ENCODE data around the gene POC1A. TPM values are rescaled to one million over a fixed set of nuclear protein-coding genes. Genes with fewer than 3 reads are reported as not detected.

The POC1A gene
- total RNA-seq, 1 donor from 2014 or later: 4.7 TPM

DNA sequence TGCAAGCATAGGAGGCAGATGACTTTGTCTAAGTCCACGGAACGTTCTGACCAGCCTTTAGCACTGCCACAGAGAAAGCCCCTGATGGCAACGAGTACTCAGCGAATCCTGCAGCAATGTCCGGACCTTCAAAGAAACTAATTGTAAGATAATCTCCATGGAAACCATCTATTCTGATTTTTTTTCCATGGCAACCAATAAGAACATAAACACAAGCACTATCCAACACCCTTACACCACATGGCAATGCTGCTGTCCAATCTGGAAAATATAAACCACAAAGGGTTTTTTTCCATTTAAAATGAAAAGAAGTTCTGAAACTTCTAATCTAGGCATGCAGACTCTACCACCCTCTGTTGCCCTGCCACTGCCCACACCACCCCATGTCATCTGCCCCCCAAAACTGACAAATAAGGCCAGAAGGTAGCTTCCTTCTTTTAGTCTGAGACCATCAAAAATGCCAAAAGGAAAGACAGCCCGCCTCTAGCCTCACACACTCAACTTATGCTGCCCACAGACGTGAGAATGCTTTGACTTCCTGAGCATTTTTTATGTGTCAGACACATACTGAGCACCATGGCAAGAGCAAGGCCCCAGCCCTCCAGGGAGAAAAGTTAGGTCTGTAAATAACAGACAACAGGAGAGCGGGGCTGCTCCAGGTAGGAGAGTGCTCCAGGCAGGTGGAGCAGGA lies 44.5 kb downstream of the POC1A start:
- Histone ChIP-seq H3K36me3 (ENCODE audit: control insufficient read depth, insufficient read depth, low read length) (no peaks in the 10 kb centered on the region), H3K4me3 (ENCODE audit: low read depth, low read length) (no peak overlapping the region), H3K27me3 (ENCODE audit: control insufficient read depth, insufficient read depth, low read length) (no peaks in the 10 kb centered on the region)
- no peak for DNase-seq (ENCODE audit: low read depth)
- TF ChIP-seq, protein P1, sequence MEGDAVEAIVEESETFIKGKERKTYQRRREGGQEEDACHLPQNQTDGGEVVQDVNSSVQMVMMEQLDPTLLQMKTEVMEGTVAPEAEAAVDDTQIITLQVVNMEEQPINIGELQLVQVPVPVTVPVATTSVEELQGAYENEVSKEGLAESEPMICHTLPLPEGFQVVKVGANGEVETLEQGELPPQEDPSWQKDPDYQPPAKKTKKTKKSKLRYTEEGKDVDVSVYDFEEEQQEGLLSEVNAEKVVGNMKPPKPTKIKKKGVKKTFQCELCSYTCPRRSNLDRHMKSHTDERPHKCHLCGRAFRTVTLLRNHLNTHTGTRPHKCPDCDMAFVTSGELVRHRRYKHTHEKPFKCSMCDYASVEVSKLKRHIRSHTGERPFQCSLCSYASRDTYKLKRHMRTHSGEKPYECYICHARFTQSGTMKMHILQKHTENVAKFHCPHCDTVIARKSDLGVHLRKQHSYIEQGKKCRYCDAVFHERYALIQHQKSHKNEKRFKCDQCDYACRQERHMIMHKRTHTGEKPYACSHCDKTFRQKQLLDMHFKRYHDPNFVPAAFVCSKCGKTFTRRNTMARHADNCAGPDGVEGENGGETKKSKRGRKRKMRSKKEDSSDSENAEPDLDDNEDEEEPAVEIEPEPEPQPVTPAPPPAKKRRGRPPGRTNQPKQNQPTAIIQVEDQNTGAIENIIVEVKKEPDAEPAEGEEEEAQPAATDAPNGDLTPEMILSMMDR (IDR thresholded peaks at IDR 0.05; ENCODE audit: insufficient read depth, low read length, poor library complexity, severe bottlenecking): no peak

DNA sequence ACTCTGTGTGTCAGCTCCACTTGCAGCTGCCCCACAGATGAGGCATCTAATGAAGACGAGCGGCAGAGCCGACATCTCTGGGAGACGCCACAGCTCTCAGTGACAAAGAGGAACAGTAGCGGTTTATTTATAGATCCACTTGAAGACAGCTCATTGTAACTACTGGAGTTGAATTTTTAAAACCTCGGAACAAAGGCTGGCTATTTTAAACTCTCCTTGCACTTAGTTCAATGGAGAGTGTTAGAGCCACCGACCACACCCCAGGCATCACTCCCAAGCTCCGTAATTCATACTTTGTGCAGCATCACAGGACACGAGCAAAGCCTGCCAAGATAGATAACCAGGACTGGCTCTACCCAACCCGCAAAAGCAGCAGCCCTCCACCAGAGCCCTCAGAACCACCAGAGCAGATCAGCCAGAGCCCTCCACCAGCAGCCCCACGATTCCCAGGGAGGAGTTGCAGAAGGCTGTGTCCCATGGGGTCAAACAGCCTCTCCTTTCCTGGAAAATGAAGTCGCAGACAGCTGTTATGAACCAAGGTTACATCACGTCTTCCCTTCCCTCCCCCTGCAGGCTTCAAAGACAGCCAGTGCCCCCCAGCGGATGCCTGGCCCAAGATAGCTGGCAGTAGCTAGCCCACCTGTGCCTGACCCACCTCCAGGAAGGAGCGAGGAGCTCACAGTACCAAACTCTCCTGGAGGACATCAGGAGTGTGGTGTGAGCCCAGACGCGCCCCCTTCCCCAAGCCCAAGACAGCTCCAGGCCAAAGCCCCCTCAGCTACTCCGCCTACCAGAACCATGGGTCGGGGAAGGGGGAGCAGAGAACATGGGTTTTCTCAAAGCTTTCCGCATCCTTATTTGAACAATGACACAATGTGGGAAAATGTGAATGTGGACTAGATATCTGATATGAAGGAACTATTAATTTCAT lies 45.7 kb downstream of the POC1A start:
- Histone ChIP-seq H3K4me3 (ENCODE audit: low read depth, low read length) (no peak overlapping the region), H3K27me3 (ENCODE audit: control insufficient read depth, insufficient read depth, low read length) (no peaks in the 10 kb centered on the region), H3K36me3 (ENCODE audit: control insufficient read depth, insufficient read depth, low read length) (no peaks in the 10 kb centered on the region)
- TF ChIP-seq, protein P1 (IDR thresholded peaks at IDR 0.05; ENCODE audit: insufficient read depth, low read length, poor library complexity, severe bottlenecking): no peak
- DNase-seq (ENCODE audit: low read depth): no peak

DNA sequence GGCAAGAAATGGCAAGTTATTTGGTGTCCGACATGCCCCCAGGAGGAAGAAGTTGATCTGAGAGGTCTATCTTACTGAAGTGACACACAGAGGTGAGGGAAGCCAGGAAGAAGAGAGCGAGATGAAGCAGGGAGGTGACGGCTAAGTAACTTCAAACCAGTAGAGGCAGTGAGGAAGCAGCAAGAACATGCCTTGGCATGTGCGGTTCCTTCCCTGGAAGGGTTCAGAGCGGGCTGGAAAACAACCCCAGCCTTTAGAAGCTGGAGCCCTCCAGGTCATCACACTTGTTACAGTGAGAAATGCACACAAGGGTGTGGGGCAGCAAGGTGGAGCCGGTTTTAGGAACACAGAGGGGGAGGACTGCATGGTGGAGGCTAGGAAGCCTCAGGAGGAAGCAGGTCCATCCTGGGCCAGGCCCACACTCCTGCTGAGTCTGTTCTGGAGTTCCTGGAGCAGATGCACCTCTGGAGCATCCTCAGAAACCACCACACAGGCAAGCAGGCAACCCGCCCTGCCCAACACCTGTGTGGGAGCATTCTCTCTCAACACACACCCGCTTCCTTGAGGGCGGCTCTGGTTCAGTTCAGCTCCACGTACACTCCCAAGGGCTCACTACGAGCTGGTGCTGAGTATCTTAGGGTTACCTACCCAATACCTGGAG lies 47.1 kb downstream of the POC1A start:
- Histone ChIP-seq H3K27me3 (ENCODE audit: control insufficient read depth, insufficient read depth, low read length) (no peaks in the 10 kb centered on the region), H3K36me3 (ENCODE audit: control insufficient read depth, insufficient read depth, low read length) (no peaks in the 10 kb centered on the region), H3K4me3 (ENCODE audit: low read depth, low read length) (no peak overlapping the region)
- TF ChIP-seq, protein P1 (IDR thresholded peaks at IDR 0.05; ENCODE audit: insufficient read depth, low read length, poor library complexity, severe bottlenecking): no peak
- DNase-seq (ENCODE audit: low read depth): no peak

DNA sequence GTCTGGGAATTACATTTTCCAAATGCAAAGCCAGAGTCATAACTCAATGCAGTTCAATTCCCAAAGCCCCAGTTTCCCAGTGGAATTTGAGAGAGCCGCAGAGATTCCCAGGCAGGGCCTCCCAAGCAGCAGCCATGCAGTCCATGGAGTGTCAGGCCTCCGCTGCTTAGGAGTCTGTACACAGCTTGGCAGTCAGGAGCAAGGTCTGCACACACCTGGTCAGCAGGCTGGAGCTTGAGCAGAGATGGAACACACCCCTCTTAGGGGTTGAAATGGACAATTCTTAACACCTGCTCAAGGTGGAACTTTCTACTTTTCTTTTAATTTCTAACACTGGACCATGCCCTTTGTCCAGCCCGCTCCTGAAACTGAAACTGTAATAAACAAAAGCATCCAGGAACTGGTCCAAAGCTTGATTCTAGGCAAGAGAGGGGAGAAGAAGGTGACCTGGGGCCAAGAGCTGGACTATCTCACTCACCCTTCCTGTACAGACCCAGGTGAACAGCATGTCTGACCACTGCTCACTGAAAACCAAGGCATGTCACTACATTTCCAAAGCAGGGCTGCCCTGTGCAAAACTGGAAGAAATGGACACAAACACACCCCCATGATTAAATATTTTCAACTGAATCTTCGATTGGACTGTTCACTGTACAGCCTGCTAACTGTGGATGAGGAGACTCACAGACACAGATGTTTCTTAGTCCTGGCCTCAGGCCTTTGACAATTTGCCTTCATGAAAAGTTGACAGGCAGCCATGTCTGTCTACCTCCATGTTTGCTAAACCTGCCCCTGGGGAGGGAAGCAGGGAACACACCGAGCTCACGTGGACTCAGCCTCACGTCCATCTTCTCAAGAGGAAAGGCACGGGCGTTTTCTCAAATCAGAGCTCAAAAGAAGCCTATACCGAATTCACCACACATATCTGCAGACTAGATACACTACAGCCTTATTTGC lies 49.3 kb downstream of the POC1A start:
- no peak for DNase-seq (ENCODE audit: low read depth)
- no peaks in the 10 kb centered on the region for H3K27me3 ChIP-seq (ENCODE audit: control insufficient read depth, insufficient read depth, low read length)
- H3K36me3 ChIP-seq (ENCODE audit: control insufficient read depth, insufficient read depth, low read length): no peaks in the 10 kb centered on the region
- H3K4me3 ChIP-seq (ENCODE audit: low read depth, low read length): no peak overlapping the region
- TF ChIP-seq, protein P1 (IDR thresholded peaks at IDR 0.05; ENCODE audit: insufficient read depth, low read length, poor library complexity, severe bottlenecking): no peak

DNA sequence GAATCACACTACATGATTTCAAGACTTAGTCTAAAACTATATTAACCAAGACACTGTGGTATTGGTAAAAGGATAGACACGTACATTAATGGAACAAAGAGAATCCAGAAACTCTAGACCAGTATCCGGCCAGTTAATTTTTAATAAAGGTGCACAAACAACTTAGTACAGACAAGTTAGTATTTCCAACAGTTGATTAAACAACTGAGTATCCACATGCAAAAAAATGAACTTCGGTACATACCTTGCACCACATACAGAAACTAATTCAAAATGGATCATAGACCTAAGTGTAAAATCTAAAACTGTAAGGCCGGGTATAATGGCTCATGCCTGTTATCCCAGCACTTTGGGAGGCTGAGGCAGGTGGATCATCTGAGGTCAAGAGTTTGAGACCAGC lies 51.3 kb downstream of the POC1A start:
- H3K36me3 ChIP-seq (ENCODE audit: control insufficient read depth, insufficient read depth, low read length): no peaks in the 10 kb centered on the region
- H3K4me3 ChIP-seq (ENCODE audit: low read depth, low read length): no peak overlapping the region
- H3K27me3 ChIP-seq (ENCODE audit: control insufficient read depth, insufficient read depth, low read length): no peaks in the 10 kb centered on the region
- DNase-seq (ENCODE audit: low read depth): no peak
- TF ChIP-seq, protein P1 (IDR thresholded peaks at IDR 0.05; ENCODE audit: insufficient read depth, low read length, poor library complexity, severe bottlenecking): no peak
